GM12873 (cell line): ENCODE results near the gene DMRT3.

Experiments used
- TF ChIP-seq, protein P1 (sequence below): IDR thresholded peaks from 2 replicates; pipeline ENCODE4 v1.5.1; 2012; ENCODE audit warnings: low read depth, mild to moderate bottlenecking, moderate library complexity, low read length, control low read depth; ENCODE audit not compliant: insufficient read depth; ENCODE audit errors: missing control alignments

DMRT3 gene

DNA sequence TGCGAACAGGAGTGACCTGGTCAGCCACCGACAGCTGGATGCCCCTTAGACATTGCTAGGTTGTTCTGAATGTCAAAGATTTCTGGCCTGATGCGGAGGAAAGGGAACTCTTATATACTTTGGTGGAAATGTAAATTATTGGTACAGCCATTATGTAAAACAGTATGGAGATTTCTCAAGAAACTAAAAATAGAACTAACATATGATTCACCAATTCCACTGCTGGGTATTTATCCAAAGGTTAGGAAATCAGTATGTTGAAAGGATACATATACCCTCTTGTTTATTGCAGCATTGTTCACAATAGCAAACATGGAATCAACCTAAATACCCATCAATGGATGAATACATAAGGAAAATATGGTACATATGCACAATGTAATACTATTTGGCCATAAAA is 31.8 kb downstream of the DMRT3 start:
- TF ChIP-seq, protein P1, sequence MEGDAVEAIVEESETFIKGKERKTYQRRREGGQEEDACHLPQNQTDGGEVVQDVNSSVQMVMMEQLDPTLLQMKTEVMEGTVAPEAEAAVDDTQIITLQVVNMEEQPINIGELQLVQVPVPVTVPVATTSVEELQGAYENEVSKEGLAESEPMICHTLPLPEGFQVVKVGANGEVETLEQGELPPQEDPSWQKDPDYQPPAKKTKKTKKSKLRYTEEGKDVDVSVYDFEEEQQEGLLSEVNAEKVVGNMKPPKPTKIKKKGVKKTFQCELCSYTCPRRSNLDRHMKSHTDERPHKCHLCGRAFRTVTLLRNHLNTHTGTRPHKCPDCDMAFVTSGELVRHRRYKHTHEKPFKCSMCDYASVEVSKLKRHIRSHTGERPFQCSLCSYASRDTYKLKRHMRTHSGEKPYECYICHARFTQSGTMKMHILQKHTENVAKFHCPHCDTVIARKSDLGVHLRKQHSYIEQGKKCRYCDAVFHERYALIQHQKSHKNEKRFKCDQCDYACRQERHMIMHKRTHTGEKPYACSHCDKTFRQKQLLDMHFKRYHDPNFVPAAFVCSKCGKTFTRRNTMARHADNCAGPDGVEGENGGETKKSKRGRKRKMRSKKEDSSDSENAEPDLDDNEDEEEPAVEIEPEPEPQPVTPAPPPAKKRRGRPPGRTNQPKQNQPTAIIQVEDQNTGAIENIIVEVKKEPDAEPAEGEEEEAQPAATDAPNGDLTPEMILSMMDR: no peak

DNA sequence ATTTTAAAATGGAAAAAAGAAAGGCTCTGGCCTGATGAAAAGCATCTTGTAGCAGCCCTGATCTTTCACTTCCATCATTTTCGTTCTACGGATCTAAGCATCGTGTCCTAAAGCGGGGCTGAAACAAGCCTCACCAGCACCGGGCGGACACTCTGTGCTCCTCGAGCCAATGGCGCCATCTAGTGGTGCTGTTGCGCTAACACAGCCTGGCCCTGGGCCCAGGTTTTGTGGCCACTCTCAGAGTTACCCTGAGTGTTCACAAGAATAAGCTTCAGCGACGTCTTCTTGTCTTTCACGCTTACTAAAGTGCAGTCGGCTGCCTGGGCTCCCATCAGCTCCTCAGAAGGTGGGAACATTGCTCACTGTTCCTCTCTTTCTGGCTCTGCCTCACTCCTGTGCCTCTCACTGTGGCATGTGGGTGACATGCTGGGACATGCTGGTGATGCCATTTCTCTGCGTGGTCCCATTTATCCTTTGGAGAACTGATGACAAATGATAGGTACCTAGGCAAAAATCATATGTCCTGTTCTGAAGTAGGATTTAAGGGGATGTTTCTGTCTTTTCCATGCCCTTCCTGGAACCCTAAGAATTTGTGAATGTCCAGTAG is 32.7 kb downstream of the DMRT3 start:
- TF ChIP-seq, protein P1: peak; percentile 98

DNA sequence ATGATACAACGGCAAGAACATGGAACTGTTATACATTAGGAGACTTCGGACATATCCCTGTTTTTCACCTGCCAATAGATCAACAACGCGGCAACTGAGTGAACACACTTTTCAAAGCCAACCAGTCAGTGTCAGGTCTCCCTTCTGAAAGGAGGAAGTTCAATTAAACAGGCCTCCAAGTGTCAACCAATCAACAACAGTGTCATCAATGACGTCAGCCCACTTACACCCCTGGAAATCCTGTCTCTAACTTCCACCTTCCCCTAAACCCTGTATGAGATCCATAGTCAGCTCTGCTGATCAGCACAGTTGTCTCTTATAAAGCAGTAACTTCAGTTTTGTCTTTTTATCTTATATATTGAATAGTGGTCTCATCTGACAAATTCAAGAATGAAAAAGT is 36.6 kb downstream of the DMRT3 start:
- TF ChIP-seq, protein P1: no peak

DNA sequence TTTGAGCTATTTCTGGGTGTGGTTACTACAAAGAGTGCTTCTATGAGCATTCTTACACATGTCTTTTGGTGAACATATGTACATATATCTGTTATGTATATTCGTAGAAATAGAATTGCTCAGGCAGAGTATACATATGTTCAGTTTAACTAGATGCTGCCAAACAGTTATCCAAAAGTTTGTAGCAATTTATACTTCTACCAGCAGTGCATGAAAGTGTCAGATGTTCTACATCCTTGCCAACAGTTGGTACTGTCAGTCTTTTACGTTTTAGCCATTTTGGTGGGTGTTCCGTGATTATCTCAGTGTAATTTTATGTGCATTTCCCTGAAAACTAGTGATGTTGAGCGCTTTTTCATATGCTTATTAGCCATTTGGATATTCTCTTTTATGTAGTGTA is 37.8 kb downstream of the DMRT3 start:
- TF ChIP-seq, protein P1: no peak

DNA sequence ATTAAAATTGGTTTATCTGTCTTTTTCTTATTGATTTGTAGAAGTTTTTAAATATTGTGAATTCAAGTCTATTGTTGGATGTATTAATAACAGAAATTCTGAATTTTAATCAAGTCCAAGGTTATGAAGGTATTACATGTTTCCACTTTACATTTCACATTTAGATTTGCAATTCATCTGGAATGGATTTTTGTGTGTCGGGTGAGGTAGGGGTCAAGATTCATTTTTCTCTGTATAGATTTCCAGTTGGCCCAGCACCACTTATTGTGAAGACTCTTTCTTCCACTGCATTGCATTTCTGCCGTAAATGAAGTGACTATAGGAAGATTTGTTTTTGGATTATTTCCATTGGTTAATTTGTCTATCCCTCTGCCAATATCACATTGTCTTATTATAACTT is 38.2 kb downstream of the DMRT3 start:
- TF ChIP-seq, protein P1: no peak

DNA sequence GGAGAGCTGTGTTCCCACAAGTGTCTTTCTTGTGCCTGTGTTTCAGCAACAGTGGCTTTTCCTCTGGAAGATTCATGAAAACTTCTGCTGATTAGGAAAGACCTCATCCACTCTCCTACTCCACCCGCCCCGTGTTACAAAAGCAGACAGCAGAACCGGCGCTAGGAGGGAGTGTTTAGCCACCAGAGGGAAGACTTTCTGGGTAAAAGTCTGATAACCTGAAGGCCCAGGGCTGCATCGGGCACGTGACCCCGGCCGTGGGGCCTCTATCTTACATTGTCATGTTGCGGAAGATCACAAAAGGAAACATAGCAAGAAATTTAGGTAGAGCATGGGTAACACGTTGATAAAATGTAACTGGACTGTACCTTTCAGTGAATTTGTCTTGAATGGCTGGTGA is 41.7 kb downstream of the DMRT3 start:
- TF ChIP-seq, protein P1: peak; percentile 27

DNA sequence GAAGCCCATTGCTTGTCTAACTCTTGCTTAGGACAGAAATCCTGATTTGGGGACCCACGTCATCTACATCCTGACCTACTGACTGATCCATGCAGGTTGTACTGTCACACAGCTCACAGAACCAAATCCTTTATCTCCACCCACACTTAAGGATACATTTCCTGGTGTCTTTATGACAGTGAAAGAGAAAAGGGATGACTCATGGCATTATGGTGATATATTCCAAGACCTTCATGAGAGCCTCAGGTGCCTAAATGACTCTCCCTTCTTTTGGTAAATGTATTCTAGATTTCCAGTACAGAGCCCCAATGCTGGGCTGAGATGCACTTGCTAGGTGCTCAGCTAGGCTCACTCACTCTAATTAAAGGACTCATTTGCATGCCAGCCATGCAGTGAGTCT is 47.7 kb downstream of the DMRT3 start:
- TF ChIP-seq, protein P1: no peak
